Astrocyte (in vitro differentiated cells and primary cell): ENCODE data around the gene APBB3.

Source experiments
- EZH2 ChIP-seq: IDR thresholded peaks from 2 replicates; pipeline ENCODE4 v1.6.1; 2012; ENCODE audit warnings: mild to moderate bottlenecking, low read length, inconsistent platforms; ENCODE audit not compliant: insufficient read depth
- TF ChIP-seq, protein P1 (sequence below): IDR thresholded peaks from 2 replicates; pipeline ENCODE4 v1.5.1; 2011; ENCODE audit warnings: low read depth, mild to moderate bottlenecking, inconsistent platforms, low read length, moderate library complexity; ENCODE audit not compliant: insufficient read depth

DNA sequence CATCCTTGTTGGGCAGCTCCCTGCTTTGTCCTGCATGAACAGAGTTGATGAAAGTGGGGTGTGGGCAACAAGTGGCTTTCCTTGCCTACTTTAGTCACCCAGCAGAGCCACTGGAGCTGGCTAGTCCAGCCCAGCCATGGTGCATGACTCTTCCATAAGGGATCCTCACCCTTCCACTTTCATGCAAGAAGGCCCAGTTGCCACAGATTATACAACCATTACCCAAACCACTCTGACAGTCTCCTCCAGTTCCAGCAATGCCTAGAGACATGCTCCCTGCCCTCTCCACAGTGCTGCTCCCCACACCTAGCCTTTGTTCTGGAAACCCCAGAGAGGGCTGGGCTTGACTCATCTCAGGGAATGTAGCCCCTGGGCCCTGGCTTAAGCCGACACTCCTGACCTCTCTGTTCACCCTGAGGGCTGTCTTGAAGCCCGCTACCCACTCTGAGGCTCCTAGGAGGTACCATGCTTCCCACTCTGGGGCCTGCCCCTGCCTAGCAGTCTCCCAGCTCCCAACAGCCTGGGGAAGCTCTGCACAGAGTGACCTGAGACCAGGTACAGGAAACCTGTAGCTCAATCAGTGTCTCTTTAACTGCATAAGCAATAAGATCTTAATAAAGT is 4.2 kb upstream of the APBB3 start:
- TF ChIP-seq, protein P1, sequence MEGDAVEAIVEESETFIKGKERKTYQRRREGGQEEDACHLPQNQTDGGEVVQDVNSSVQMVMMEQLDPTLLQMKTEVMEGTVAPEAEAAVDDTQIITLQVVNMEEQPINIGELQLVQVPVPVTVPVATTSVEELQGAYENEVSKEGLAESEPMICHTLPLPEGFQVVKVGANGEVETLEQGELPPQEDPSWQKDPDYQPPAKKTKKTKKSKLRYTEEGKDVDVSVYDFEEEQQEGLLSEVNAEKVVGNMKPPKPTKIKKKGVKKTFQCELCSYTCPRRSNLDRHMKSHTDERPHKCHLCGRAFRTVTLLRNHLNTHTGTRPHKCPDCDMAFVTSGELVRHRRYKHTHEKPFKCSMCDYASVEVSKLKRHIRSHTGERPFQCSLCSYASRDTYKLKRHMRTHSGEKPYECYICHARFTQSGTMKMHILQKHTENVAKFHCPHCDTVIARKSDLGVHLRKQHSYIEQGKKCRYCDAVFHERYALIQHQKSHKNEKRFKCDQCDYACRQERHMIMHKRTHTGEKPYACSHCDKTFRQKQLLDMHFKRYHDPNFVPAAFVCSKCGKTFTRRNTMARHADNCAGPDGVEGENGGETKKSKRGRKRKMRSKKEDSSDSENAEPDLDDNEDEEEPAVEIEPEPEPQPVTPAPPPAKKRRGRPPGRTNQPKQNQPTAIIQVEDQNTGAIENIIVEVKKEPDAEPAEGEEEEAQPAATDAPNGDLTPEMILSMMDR: no peak
- no peak for TF ChIP-seq EZH2
